ENCODE results near the gene ISOC2.

Gene ISOC2

DNA sequence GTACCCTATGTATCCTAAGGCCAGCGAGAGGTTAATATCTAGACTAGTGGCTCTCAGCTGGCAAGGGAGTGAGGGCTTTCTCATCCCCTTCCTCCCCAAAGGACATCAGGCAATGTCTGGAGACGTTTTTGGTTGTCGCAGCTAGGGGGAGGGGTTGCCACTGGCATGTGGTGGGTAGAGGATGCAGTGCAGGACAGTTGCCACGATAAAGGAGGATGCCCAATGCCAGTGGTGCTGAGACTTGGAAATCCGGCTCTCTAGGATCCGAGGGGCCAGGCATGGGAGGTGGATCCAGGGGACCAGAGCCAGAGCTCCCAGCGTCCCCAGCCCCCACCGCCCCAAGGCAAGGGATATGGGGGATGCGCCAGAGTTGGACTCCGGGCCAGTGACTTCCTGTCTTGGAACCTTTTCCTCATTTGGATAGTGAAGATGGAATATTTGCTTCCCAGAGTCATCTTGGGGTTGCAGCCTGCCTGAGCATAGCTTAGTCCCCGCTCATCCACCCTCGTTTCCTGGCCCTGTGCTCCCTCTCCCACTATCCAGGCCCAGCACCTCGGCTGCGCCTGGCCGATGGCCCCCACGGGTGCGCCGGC lies 31.7 kb upstream of the ISOC2 start:
- H3K27me3 Mint-ChIP-seq = peaks cover 55% of the 10 kb centered on the region
- H3K9me3 Mint-ChIP-seq = no peaks in the 10 kb centered on the region
- no peak overlapping the region for H3K27ac Mint-ChIP-seq
- peaks cover 14% of the 10 kb centered on the region for H3K4me1 Mint-ChIP-seq
- no peak overlapping the region for H3K4me3 Mint-ChIP-seq
- ATAC-seq = no peak
- H3K36me3 Mint-ChIP-seq = no peaks in the 10 kb centered on the region

DNA sequence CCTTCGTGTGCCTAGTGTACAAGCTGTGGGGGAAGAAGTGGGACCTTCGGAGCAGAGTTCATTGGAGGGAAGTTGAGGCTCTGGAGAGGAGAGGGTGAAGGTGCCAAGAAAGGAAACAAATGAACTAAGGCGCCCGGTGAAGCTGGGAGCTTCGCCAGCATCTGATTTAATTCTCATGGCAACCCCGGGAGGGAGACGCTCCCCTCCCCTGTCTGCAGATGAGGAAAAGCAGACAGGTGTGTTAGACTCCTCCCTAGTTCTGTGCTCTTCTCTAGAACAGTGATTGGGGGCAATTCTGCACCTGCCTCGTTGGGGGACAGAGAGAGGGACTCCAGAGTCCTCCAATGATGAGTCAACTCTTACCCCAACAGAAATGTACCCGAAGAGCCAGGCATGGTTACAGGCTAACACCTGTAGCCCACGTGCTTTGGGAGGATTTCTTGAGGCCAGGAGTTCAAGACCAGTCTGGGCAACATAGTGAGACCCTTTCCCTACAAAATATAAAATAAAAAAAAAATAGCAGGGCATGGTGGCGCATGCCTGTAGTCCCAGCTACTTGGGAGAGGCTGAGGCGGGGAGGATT lies 31.0 kb upstream of the ISOC2 start:
- H3K36me3 Mint-ChIP-seq = no peaks in the 10 kb centered on the region
- no peaks in the 10 kb centered on the region for H3K9me3 Mint-ChIP-seq
- no peak overlapping the region for H3K27ac Mint-ChIP-seq
- H3K4me3 Mint-ChIP-seq = no peak overlapping the region
- H3K4me1 Mint-ChIP-seq = peaks cover 19% of the 10 kb centered on the region
- H3K27me3 Mint-ChIP-seq = peaks cover 57% of the 10 kb centered on the region
- ATAC-seq = no peak

DNA sequence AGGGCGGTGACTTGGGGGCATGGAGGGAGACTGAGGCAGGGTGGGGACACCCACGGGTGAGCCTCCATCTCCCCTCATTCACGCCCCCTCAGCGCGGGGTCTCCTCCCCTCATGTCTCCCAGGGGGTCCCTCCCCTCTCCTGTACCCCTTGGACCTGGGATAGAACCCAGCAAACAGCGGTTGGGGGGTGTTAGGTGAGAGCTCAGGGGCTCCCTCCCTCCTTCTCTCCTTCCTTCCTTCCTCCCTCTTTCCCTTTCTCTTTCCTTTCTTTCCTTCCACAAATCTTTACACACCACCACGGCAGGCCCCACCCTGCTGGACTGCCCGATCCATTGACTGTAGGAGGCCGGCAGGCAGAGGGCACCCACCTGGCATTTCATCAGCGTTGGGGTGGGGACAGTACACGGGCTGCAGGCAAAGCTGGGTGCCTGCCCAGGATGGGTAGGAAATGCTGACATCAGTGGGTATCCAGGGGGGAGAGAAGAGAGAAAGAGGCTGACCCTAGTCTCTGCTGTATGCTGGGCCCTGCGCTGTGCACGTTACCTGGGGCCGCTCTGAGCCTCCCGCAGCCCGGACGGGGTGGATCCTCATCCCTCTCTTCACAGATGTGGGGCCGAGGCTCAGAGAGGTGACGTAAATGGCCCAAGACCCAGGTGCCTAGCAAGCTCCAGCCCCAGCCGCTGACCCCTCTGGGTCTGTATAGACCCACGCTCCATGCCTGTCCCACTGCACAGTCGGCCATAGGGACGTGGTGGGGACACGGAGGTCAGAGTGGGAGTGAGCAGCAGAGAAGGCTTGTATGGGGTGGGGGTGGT lies 30.3 kb upstream of the ISOC2 start:
- H3K27ac Mint-ChIP-seq = no peak overlapping the region
- ATAC-seq = no peak
- H3K36me3 Mint-ChIP-seq = no peaks in the 10 kb centered on the region
- peaks cover 57% of the 10 kb centered on the region for H3K27me3 Mint-ChIP-seq
- H3K9me3 Mint-ChIP-seq = no peaks in the 10 kb centered on the region
- peaks cover 23% of the 10 kb centered on the region for H3K4me1 Mint-ChIP-seq
- H3K4me3 Mint-ChIP-seq = no peak overlapping the region

- H3K4me3 Mint-ChIP-seq = no peak overlapping the region
- no peak overlapping the region for H3K27ac Mint-ChIP-seq
- H3K36me3 Mint-ChIP-seq = no peaks in the 10 kb centered on the region
- peaks cover 30% of the 10 kb centered on the region for H3K4me1 Mint-ChIP-seq
- peaks cover 57% of the 10 kb centered on the region for H3K27me3 Mint-ChIP-seq
- ATAC-seq = no peak
- H3K9me3 Mint-ChIP-seq = no peaks in the 10 kb centered on the region
These were observed 29.3 kb upstream of the ISOC2 start for GRCh38 chr19:55490478-55491432.

GRCh38 chr19:55489711-55490477 lies 28.5 kb upstream of the ISOC2 start:
- ATAC-seq = no peak
- Mint-ChIP-seq H3K4me1 (peaks cover 36% of the 10 kb centered on the region), H3K36me3 (no peaks in the 10 kb centered on the region), H3K27me3 (peaks cover 55% of the 10 kb centered on the region), H3K4me3 (no peak overlapping the region), H3K9me3 (no peaks in the 10 kb centered on the region), H3K27ac (no peak overlapping the region)

GRCh38 chr19:55488986-55489710 lies 27.7 kb upstream of the ISOC2 start:
- Mint-ChIP-seq H3K27me3 (peaks cover 48% of the 10 kb centered on the region), H3K36me3 (no peaks in the 10 kb centered on the region), H3K4me1 (peaks cover 33% of the 10 kb centered on the region), H3K9me3 (no peaks in the 10 kb centered on the region), H3K27ac (no peak overlapping the region), H3K4me3 (no peak overlapping the region)
- ATAC-seq = no peak

GRCh38 chr19:55487924-55488687 lies 26.7 kb upstream of the ISOC2 start, which contains the start of gene SSC5D:
SSC5D (plus strand) TSS chr19:55488436; CDS start chr19:55488590, 154 bp downstream.
- Mint-ChIP-seq H3K27me3 (peaks cover 41% of the 10 kb centered on the region), H3K4me3 (no peak within 1 kb of the TSS), H3K4me1 (peaks cover 31% of the 10 kb centered on the region), H3K9me3 (no peaks in the 10 kb centered on the region), H3K27ac (peak within 1 kb of the TSS; percentile 57), H3K36me3 (no peaks in the 10 kb centered on the region)
- no peak for ATAC-seq

DNA sequence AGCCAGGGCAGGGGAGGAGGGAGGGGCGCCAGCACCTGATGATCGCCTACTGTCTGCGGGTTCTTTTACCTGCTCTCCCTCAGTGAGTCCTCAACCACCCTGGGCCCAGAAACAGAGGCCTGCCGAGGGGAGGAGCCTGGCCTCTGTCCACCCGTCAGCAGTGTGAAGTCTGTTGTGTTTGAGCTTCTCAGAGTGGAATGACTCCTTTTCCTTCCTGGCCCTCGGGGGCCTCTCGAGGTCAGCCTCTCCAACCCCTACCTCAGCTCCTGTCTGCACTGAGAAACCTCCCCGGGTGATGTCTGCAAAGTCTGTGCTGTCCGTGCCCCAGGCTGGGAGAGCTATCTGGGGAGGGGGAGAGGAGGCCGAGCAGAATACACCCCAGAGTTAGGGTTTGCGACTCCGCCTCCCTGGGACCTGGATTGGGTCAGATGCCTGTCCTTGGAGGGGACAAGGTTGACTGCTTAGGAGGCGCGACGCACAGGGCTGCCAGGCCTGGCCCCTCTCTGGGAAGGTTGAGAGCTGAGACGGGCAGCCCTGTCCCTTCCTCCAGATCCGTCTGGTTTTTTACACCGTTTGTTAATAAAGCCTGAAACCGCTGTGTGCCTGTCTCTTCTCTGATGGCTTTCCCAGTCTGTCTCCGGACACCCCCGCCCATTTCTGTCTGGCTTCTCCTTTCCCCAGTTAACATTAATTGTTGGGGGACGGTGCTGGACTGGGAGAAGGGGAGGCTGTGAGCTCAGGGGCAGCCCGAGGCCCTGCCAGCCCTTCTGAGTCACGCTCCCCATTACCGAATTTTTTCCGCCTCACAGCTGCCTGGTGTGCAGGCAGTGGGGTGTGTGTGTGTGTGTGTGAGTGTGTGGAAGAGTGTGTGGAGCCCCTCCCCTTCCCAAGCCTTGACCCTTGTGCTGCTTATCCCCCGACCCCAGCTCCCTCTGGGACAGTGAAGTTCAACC lies 25.8 kb upstream of the ISOC2 start:
- H3K36me3 Mint-ChIP-seq = no peaks in the 10 kb centered on the region
- peaks cover 32% of the 10 kb centered on the region for H3K27me3 Mint-ChIP-seq
- peak overlapping the region; percentile 57 for H3K27ac Mint-ChIP-seq
- no peaks in the 10 kb centered on the region for H3K9me3 Mint-ChIP-seq
- H3K4me3 Mint-ChIP-seq = peak overlapping the region; percentile 34
- peak; percentile 5 for ATAC-seq
- H3K4me1 Mint-ChIP-seq = peaks cover 31% of the 10 kb centered on the region

GRCh38 chr19:55486043-55486970 lies 24.9 kb upstream of the ISOC2 start:
- H3K4me1 Mint-ChIP-seq = peaks cover 31% of the 10 kb centered on the region
- no peaks in the 10 kb centered on the region for H3K36me3 Mint-ChIP-seq
- peak overlapping the region; percentile 74 for H3K27ac Mint-ChIP-seq
- H3K4me3 Mint-ChIP-seq = peak overlapping the region; percentile 78
- peaks cover 23% of the 10 kb centered on the region for H3K27me3 Mint-ChIP-seq
- ATAC-seq = peak; percentile 4
- H3K9me3 Mint-ChIP-seq = no peaks in the 10 kb centered on the region

GRCh38 chr19:55485439-55486011 lies 24.1 kb upstream of the ISOC2 start:
- H3K4me3 Mint-ChIP-seq = peak overlapping the region; percentile 79

More at GRCh38 chr19:55485439-55486011, 24.1 kb upstream of the ISOC2 start:
- Mint-ChIP-seq H3K27me3 (peaks cover 16% of the 10 kb centered on the region), H3K4me1 (peaks cover 31% of the 10 kb centered on the region), H3K9me3 (no peaks in the 10 kb centered on the region), H3K27ac (peak overlapping the region; percentile 74), H3K36me3 (no peaks in the 10 kb centered on the region)
- no peak for ATAC-seq

Measured in stimulated activated memory B cell treated with anti-CD40 and anti-IgM and Interleukin-4, amounts not matched to agents 10 μg/mL and 1 μg/mL and 100 μg/mL, for 72 hours (primary cell).